Mesenchymal stem cell (in vitro differentiated cells and primary cell): ENCODE results near the gene CLIC1. TPM values are rescaled to one million over a fixed set of nuclear protein-coding genes. Genes with fewer than 3 reads are reported as not detected.

Source experiments
- small RNA-seq: library from polyadenylated mRNA; stranded (forward); fragments of <200 nt; extraction: miRNeasy Mini kit (QIAGEN cat#:217004); gene quantifications from one replicate; pipeline ENCODE3, GENCODE V24; 2013; ENCODE audit warnings: low read depth

The CLIC1 gene

Small RNA genes within 50 kb of the gene (small RNA-seq; reads per million reads assigned to genes)
- gene LY6G6D (not detected), gene MIR4646 (not detected), gene MSH5-SAPCD1 (not detected), gene RF00019 (not detected), gene RNU6-850P (not detected), gene SAPCD1 (not detected)
